Pons (tissue), 1 donor: Measurements from ENCODE around the gene TNFAIP8L1.
A peak's percentile ranks its signal among the peaks of the same experiment; 100 is the strongest.
"Not testable (repeated sequence)": the region's sequence is repeated elsewhere in the genome, so short reads cannot be mapped to it uniquely, and the experiment has no call there.

ENCODE experiments used
- DNase-seq: peaks from one replicate; pipeline ENCODE4 v3.0.0-alpha.2; 2016; ENCODE audit warnings: low spot score

The TNFAIP8L1 gene

DNA sequence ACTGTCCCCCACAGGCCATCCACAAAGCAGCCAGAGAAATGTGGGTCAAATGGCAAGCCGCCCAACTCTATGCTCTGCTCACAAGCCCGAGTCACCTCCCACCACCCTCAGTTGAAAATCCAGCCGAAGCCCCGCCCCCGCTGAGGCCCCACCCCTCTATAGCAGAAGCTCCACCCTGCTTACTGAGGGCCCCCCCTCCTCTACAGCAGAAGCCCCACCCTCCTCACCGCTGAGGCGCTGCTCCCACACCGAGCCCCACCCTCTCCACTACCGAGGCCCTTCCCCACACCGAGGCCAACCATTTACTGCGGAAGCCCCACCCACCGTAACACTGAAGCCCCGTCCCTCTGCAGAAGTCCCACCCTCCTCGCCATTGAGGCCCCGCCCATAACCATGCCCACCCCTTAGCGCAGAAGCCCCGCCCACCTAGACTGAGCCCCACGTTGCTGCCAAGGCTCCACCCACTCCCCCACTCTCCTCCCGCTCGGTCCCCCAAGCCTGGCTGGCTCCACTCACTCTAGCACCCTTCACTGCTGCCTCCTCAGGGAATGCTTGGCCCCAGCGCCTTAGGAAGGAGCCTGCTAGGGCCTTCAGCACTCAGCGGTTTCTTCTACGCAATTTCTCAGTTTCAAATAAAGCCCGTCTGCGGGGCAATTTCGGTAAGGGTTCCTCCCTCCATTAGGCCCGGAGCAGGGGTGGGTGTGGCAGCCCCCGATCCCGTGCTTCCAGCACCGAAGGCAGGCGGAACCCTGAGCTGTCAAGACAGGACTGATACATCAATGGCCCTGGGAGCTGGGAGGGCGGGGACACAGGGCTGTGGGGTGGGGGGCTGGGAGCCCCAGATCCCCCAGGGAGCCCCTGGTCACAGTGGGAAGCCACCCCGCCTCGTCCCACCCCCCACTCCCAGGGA is 39.8 kb downstream of the TNFAIP8L1 start:
- DNase-seq = no peak

DNA sequence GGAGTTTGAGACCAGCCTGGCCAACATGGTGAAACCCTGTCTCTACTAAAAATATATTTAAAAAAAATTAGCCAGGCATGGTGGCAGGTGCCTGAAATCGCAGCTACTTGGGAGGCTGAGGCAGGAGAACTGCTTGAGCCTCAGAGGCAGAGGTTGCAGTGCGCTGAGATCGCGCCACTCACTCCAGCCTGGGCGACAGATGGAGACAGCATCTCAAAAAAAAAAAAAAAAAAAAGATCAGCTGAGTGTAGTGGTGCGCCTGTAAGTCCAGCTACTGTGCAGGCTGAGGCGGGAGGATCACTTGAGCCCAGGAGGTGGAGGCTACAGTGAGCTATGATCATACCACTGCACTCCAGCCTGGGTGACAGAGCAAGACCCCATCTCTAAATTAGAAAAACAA is 40.7 kb downstream of the TNFAIP8L1 start:
- not testable (repeated sequence) for DNase-seq

DNA sequence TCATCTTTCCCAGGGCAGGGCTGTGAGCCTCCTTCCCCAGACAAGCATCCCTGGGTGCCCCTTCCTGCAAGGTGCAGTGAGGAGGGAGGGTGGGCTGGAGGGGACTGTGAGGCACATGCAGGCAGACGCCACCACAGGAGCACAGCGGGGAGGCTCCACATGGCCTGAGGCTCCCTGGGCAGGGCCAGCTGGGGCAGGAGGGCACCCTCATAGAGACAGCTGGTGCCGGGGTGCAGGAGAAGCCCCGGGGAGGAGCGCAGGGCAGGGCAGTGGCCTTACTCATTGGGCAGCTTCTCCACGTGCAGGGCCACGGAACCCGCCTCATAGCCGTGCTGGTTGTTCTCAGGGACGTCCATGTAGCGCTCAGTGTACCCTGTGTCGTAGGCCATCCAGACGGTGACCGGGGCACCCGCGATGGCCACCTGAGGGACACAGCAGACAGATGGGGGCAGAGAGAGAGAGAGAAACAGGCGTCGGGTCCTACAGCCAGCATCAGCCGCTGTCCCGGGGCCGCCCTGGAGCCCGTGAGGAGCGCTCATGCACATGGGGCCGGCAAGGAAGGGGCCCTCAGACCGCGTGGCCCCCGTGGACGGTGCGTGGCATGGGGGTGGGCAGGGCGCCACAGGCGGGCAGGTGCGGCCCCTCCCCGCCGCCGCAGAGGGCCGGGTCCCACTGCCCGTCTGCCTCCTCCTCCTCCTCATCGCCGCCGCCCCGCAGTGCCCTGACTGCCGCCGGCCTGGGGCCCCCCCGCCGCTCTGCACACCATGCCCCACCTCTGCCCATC is 43.3 kb downstream of the TNFAIP8L1 start:
- no peak for DNase-seq

DNA sequence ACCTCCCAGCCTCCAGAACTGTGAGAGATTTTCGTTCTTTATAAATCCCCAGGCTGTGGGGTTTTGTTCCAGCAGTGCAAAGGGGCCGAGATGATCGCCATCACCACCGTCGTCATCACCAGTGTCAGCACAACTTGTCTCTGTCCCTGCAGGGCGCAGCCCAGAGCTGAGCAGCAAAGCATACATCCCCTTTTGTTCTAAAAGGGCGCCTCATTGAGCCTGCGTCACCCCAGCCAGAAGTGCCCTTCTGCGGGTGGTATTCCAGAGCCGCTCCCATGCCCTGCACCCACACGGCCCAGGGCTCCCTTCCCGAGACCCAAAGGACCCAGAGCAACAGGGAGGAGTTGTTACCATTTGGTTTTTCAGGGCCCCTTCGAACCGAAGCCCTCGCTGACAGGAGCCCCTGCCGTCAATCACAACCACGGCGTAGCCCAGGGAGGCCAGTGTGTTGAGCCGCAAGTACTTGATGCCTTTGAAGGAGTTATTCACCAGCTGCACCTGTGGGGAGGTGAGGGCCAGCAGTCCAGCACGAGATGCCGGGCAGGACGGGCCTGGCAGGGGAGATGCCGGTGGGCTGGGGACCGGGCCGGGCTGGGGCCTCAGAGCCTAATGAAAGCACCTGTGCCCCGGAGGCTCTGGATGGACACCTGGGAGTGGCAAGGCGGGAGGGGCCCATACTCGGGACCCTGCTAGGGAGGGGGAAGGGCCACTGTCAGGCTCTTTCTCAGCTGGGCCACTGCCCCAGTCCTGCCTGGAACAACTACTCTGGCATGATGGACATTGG is 45.2 kb downstream of the TNFAIP8L1 start:
- DNase-seq = peak; percentile 11

DNA sequence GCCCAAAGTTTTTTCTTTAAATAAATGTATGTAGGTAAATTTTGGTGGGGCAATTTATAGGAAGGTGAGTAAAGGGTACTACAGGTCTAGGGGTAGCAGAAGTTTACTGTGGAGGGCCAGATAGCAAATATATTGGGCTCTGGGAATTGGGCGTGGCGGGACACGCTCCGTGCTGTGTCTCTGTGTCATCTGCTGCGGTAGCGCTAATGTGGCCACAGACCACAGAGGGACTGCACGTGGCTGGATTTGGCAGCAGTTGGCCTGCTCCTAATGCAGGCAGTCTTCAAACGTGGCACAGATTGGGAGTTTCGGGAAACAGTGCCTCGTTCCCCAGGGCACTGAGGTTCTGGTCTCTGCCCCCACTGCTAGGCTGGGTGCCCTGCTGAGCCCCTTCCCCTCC is 47.4 kb downstream of the TNFAIP8L1 start:
- DNase-seq = no peak

DNA sequence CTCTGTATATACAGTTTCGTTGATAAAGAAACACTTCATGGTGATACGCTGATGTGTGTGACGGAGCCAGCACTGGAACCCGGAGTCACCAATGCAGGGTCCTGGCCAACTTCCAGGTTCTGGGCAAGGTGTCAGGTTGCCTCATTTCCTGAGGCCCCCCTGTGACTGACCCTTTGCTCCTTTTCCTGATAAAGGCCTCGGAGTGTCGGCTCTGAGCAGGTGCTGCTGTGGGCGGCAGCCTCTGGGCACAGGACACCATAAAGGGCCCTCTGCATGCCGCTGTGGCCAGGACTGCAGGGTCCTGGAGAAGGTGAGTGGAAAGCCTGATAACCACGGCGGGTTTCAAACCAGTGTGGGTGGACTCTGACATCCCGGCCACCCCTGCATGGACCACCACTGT is 48.1 kb downstream of the TNFAIP8L1 start:
- DNase-seq = no peak

DNA sequence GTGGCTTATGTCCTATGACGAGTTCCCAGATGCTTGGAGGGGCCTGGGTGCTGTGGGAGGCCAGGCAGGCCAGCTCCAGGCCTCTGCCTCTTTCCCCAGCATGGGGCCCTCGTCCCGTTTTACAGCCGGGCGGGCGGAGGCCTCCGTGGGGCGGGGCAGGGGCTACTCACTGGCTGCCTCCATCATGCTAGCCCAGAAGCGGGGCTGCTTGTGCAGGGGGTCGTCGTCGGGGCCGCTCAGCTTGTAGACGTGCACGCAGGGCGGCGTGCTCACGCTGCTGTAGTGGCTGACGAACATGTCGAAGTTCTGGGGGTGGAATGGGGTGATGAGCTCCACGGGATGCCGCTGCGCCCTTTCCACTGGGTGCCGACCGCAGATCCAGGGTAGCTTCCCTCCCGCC is 49.3 kb downstream of the TNFAIP8L1 start:
- DNase-seq = no peak

DNA sequence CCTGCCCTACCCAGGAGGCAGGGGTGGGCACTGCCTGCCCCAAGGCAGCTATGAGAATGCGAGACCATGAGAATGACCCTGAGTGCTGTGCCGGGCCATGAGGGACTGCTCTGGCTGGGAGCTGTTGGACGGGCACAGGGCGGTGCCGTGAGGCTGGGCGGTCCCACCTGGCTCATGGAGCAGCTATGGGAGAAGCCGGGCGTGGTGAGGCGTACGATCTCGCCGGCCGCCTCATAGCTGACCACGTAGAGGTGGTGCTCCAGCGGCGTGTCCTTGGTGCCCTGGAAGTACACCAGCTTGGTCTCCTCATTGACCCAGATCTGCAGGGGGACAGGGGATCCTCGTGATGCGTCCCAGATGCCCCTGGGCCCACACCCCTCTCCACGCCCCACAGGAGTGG is 50.1 kb downstream of the TNFAIP8L1 start:
- no peak for DNase-seq

DNA sequence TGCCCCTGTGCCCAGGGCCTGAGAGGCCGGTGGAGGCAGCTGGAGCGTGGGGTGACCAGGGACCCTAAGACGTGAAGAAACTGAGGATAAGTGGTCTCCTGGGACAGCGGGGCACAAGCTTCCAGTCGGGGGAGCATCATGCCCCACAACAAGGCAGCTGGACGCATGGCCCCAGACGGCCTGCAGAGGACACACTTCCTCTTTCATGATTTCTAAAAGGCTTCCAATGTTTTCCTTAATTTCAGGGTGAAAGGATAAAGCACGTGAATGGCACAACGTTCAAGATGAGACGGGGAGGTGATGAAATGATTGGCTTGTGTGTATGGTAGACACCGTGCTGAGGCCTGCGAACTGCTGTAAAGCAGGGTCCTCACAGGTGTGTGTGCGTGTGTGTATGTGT is 51.0 kb downstream of the TNFAIP8L1 start:
- no peak for DNase-seq

DNA sequence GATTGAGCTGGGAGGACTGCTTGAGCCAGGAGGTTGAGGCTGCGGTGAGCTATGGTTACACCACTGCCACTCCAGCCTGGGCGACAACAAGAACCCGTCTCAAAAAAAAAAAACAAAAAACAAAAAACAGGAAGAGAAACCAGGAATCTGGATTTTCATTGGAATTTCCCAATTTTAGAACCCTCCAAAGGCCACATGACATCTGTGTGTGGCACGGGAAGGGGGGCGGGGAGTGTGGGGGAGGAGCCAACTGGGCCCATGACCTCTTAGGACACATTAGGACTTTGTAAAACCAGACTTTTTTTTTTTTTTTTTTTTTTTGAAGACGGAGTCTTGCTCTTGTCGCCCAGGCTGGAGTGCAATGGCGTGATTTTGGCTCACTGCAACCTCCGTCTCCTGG is 52.1 kb downstream of the TNFAIP8L1 start:
- no peak for DNase-seq

DNA sequence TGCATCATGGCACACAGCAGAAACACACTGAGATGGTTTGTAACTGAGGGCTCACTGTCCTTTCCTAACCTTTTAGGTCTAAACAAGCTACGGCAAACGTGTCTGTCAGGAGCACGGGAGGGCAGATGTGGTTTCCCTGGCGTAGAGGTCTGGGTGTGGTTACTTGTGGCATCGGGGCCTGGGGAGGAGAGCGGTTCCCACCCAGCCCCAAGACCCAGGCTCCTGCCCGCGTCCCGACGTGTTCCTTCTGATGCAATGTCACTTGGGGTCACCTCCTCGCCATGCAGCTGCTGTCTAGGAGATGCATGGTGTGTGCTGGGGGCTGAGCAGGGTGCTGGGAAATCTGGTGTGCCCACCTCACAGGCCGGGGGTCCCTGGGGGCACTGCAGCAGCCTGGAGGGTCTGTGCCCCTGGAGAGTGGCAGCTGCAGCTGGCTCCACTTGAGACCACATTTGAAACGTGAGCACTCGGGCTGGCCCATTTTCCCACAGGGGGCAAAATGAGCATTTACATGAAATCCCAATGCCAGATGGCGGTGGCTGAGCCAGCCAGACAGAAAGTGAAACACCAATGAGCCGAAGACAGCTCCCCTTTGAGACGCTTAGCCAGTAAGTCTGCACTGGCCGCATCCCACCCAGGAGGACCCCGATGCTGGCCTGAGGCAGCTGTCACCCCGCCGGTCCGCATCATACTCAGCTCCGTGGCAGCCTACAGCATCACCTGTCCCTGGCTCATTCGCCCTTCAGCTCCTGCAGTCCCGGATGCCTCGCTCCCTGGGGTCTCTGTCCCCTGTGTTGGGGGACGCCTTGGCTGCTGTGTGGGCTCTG is 53.1 kb downstream of the TNFAIP8L1 start:
- no peak for DNase-seq

DNA sequence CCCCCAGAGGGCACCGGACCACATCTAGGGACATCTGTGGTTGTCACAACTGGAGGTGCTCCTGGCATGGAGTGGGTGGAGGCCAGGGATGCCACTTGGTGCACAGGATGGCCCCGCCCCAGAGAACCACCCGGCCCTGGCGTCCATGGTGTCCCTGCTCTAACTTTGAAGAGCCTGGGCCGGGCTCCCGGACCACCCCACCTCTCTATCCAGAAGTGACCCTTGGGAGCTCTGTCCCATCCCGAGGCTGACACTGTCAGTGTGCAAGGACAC is 53.7 kb downstream of the TNFAIP8L1 start:
- no peak for DNase-seq

DNA sequence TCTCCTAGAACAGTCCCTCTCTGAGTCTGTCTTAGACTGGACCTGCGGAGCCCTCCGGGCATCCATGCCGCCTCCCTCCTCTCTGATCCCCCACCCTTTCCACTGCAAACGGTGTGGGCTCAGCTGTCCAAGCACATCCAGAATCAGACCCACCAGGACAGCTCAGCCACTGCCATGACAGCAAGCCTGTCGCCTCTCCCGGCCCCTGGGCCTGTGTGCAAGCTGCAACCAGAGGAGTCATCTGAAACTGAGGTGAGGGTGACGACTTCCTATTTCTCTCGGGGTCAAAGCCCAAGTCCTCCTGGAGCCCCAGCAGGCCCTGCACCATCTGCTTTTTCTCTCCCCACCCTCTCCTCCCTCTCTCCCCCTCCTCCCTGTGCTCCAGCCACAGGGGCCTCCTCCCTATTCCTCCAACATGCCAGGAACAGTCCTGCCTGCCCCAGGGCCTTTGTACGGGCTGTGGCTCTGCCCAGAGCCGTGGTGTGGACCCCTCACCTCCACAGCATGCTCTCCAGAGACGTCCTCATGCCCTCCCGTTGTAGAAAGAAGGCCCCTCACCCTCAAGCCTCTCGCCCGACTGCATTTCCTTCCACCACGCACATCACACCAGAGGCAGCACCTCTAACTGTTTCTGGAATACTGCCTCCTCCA is 54.3 kb downstream of the TNFAIP8L1 start:
- DNase-seq = no peak

DNA sequence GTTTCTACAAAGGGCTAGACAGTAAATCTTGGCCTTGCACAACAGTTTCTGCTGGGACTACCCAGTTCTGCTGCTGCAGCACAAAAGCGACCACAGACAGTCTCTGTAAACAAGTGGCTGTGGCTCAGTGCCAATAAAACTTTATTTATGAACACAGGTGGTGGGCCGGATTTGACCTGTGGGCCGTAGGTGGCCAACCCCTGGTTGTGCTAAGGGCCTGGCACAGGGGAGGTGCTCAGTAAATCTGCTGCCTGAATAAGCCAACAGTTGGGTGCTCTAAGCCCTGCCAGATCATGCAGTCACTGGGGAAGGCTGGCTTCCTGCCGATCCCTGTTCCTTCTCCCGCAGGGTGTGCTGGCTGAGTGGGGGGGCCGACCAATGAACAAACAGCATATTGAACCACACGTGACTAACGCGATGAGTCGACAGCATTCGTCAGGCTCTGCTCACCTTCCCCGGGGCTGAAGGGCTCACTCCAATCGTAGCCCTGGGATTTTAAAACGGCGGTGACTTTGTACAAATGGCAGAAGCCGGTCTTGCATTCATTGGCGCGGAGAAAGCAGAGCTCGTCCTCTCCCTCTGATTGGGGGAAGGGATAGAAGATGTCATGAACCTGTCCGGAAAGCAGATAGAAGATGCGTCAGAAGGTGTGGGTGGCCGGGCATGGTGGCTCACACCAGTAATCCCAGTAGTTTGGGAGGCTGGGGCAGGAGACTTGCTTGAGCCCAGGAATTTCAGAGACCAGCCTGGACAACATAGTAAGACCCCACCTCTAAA is 55.1 kb downstream of the TNFAIP8L1 start:
- DNase-seq = peak; percentile 61

DNA sequence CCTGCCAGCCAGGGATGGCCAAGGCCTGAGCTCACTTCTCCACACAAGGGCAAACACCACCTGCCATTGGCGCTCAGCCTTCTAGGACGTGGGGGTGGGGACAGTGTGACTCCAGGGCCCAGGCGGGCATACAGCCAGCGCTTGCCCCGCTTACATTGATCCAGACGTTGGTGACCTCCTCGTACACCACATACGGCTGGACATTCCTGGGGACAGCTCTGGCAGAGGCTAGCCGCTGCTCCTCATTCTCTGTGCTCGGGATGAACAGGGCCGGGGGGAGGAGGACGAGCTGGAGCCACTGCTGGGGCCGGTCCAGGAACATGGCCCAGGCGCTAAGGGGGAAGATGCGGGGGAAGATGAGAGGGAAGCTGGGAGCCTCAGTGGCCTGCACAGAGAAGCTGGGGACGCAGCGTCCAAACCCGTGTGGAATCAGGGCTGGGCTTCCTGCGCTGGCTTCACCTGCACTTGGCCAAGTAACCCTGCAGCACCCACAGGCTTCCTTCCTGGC is 56.0 kb downstream of the TNFAIP8L1 start:
- DNase-seq = peak; percentile 50

DNA sequence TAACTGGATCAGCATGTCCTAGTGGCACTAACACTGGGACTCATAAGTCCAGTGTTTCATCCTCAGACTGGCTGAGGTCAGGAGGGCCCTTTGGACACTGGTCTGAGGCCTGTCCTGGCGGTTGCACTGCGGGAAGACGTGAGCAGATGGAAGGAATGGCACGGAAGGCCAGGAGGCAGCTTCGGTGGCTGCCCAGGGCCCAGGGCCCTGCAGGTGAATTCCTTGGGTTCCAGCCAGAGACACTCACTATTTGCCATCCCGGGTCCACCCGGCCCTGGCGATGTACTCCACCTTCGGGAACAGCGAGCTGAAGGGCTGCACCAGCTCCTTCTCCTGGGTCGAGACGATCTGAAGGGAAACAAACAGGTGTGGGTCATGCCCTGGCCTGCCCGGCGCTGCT is 58.0 kb downstream of the TNFAIP8L1 start:
- DNase-seq = no peak

DNA sequence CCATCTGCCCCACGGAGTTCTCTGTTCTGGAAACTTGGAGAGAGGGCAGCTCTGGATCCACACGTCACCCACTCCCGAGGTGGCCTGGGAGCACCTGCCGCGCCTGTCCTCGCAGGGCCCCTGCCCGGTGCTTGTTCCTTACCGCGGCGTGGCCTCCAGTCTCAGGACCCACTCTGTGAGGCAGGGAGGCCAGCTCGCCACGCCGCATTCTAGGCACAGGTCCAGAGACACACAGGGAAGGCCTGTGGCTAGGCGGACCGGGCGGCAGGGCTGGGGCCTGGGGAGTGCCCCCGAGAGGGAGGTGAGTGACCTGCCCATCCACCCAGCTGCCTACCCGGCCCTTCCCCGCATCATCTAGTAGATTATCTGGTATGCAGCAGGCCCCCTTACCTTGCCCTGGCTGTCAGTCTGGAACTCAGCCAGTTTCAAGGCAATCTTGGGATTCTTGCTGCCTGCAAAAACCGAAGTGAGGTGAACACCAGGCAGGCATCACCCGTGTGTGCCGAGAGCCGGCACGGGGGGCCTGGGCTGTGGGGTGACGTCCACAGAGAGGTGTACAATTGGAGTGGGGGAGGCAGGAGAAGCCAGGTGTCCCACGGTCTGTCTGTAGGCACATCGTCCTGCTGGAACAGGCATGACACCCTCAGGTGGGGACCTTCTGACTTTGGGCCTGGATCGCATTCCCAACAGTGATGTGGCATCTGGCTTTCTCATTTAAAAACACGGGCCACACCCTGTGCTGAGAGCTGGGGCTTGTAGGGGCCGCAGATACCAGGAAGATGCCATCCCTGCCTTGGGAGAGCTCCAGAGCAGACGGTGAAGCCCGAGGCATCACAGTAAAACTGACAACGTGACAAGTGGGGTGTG is 60.7 kb downstream of the TNFAIP8L1 start:
- DNase-seq = no peak

DNA sequence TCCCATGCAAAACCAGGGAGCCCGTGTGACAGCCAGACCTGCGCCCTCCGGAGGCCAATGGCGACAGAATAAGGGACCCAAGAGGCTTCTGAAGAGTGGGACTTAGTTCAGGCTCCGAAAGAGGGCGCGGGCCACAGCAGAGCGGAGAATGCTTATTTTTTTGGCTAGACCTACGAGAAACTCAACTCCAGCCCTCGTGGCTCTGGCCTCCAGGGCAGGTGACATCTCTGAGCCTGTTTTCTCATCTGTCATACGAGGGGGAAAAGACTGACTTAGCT is 61.3 kb downstream of the TNFAIP8L1 start:
- no peak for DNase-seq

DNA sequence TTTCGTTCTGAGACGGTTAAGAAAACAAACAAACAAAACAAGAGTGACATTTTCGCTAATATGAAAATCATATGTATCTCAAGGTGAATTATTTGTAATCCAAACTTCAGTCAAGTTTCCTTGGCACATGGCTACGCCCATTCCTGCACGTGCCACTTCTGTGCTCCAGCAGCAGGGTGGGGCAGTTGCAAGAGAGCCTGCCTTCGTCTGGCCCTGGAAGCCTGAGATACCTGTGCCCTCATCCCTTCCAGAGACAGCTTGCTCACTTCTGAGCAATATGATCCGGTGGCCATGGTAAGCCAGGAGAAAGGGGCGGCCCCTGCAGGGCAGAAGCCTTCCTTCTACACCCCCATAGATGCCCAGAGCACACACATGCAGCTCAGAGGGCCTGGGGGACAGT is 62.2 kb downstream of the TNFAIP8L1 start:
- no peak for DNase-seq

DNA sequence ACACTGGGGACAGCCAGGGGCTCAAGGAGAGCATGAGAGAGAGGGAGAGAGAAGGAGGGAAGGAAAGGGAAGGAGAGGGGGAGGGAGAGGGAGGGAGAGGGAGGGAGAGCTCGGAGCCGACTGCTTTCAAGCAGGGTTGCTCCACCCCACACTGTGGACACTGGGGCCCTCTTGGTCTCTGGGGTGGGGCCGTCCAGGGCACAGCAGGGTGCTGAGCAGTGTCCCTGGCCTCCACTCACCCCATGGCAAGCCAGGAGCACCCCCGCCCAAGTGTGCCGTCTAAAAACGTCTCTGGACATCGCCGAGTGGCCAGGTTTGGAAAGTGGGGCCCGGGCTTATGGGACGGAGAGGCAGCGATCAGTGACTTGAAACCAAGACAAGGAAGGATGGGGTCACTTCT is 63.4 kb downstream of the TNFAIP8L1 start:
- no peak for DNase-seq
